Heart left ventricle (tissue), 16 donors: ENCODE results near the gene SQOR. TPM values are rescaled to one million over a fixed set of nuclear protein-coding genes. Genes with fewer than 3 reads are reported as not detected.
A peak's percentile ranks its signal among the peaks of the same experiment; 100 is the strongest.

Source experiments
- ATAC-seq, 4 donors: fragments of 200-7000 bp; cut with Tn5 transposase; one replicate each; pipeline ENCODE4 v1.9.1; 2020 to 2022; ENCODE audit warnings: moderate library complexity in 4 of 4, mild to moderate bottlenecking in 3 of 4, moderate number of reproducible peaks in 1 of 4
- DNase-seq, 5 donors: peaks; one replicate each; pipeline ENCODE4 v3.0.0-alpha.2; 2020
- H3K27ac ChIP-seq, 12 donors: fragments of 200-600 bp; sonication (generic) in 4 of 12; one replicate each; pipeline versions ENCODE4 v1.5.0 to v1.8.0; 2016 to 2022; ENCODE audit warnings: mild to moderate bottlenecking in 2 of 12
- H3K27me3 ChIP-seq, 9 donors: fragments of 200-600 bp; sonication (generic) in 2 of 9; one replicate each; pipeline versions ENCODE4 v1.5.1 to v1.8.0; 2016 to 2022; ENCODE audit warnings: mild to moderate bottlenecking in 3 of 9
- H3K36me3 ChIP-seq, 9 donors: fragments of 200-600 bp; sonication (generic) in 2 of 9; one replicate each; pipeline versions ENCODE4 v1.5.0 to v1.8.0; 2018 to 2022; ENCODE audit warnings: mild to moderate bottlenecking in 2 of 9
- H3K4me1 ChIP-seq, 12 donors: fragments of 200-600 bp; sonication (generic) in 4 of 12; one replicate each; pipeline versions ENCODE4 v1.5.0 to v1.8.0; 2016 to 2022; ENCODE audit warnings: mild to moderate bottlenecking in 3 of 12
- H3K4me3 ChIP-seq, 12 donors: fragments of 200-600 bp; sonication (generic) in 4 of 12; one replicate each; pipeline versions ENCODE4 v1.5.0 to v1.8.0; 2017 to 2022; ENCODE audit warnings: mild to moderate bottlenecking in 9 of 12, moderate library complexity in 4 of 12
- H3K9me3 ChIP-seq, 12 donors: fragments of 200-600 bp; sonication (generic) in 4 of 12; one replicate each; pipeline versions ENCODE4 v1.5.0 to v1.8.0; 2016 to 2022; ENCODE audit warnings: mild to moderate bottlenecking in 1 of 12
- POLR2A ChIP-seq, 2 donors: fragments of 450-650 bp; IDR thresholded peaks; one replicate each; pipeline ENCODE4 v1.6.1; 2017; ENCODE audit warnings: antibody characterized with exemption in 2 of 2, mild to moderate bottlenecking in 2 of 2, moderate library complexity in 2 of 2
- WGBS, 4 donors: extraction: QIAGEN DNeasy Blood & Tissue Kit in 2 of 4; methylation state at CpG; one replicate each; pipeline versions ENCODE4 v1.1.5 to v1.1.7; 2013 to 2018; 5-methylcytosine and 5-hydroxymethylcytosine counted together
- intact Hi-C, 10 donors: fragments of 100-400 bp; cut with DNase I; formaldehyde crosslinking; loops; one replicate each; pipeline versions ENCODE4 v1.11.1 to v1.14.2; 2022
- polyA plus RNA-seq, 2 donors: library from polyadenylated mRNA; stranded (reverse); fragments of 200-250 nt; gene quantifications; one replicate each; pipeline ENCODE4 v1.2.3, GENCODE V29; 2013
- total RNA-seq, 9 donors: library from RNA; depleted of rRNA in 2 of 9; stranded (reverse); fragments of >200 nt in 2 of 9; fragmentation: NEBNext Ultra II Directional in 3 of 9; extraction: Animal tissue kit (Norgen Biotek cat#: 25700) in 3 of 9; gene quantifications; one replicate each; pipeline versions ENCODE4 v1.1.0 to v1.2.4, GENCODE V29; 2016 to 2023
- TF ChIP-seq, protein P1 (sequence below), 12 donors: fragments of 200-600 bp; sonication (generic) in 4 of 12; IDR thresholded peaks; one replicate each; pipeline versions ENCODE4 v1.5.0 to v1.8.0; 2018 to 2022; ENCODE audit warnings: antibody characterized with exemption in 12 of 12, mild to moderate bottlenecking in 5 of 12
- donor health status: ischemic (EF 13 %, LVEDD 7.1; RV severe dilation, severe dysfunction).
- donor health status: healthy with polysubstance abuse.
- donor health status: DM: no; HTN: yes; CAD: no.
- donor health status: DM: no; HTN: no; CAD: no.
- donor health status: ischemic (EF 25% LVEDD 6.9; RV normal size, moderate dysfunction).
- donor health status: ischemic (EF 25% LVEDD 5.7; RV mildly dilated, moderate dysfunction).
- donor health status: healthy.
- donor health status: DM: yes; HTN: yes; CAD: no.
- donor health status: ischemic (EF 35%, LVEDD 5.7; RV mildly dilated, moderate dysfunction).
- donor health status: nonischemic (EF 11% LVEDD 7.7; RV severe dilation, severe dysfunction).
- donor health status: DM: yes; HTN: yes; CAD: no.
- donor health status: PGD.
- donor health status: ischemic (EF 29% LVEDD 5.4; RV normal size, mild dysfunction).
- donor health status: nonischemic (EF 23%, LVEDD 6.1; RV moderate dilation, normal function).

Gene SQOR
- total and polyA plus RNA-seq, 11 donors, result 9.5 to 60.9 (median 17.5) TPM

DNA sequence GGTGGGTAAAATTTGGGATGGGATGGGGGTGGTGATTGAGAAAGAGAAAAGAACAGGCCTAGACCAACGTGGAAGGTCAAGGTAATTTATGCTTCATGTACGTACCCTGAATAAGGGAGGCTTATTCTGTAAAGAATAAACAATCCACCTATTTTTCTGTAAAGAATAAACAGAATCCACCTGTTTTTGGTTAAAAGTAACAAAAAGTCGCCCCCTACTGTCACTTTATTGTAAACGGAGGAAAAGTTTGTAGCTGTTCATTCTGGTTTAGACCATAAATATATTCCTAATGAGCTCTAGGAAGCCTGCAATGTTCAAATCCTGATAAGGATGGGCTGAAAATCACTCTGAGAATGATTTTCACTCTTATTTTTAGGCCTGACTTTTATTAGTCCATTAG, 23.5 kb upstream of the SQOR start:
- no peak overlapping the region for H3K27ac ChIP-seq
- ATAC-seq (no peak), DNase-seq (no peak)
- H3K9me3 ChIP-seq, result no peaks in the 10 kb centered on the region
- 36 to 40% (median 39%) methylated on average over 4 of the region's 4 CpGs for WGBS, 4 donors
- TF ChIP-seq, protein P1, sequence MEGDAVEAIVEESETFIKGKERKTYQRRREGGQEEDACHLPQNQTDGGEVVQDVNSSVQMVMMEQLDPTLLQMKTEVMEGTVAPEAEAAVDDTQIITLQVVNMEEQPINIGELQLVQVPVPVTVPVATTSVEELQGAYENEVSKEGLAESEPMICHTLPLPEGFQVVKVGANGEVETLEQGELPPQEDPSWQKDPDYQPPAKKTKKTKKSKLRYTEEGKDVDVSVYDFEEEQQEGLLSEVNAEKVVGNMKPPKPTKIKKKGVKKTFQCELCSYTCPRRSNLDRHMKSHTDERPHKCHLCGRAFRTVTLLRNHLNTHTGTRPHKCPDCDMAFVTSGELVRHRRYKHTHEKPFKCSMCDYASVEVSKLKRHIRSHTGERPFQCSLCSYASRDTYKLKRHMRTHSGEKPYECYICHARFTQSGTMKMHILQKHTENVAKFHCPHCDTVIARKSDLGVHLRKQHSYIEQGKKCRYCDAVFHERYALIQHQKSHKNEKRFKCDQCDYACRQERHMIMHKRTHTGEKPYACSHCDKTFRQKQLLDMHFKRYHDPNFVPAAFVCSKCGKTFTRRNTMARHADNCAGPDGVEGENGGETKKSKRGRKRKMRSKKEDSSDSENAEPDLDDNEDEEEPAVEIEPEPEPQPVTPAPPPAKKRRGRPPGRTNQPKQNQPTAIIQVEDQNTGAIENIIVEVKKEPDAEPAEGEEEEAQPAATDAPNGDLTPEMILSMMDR (IDR thresholded peaks at IDR 0.05), result peak in 10 of 12 donors; percentile 13 to 47 (median 30)
- no peak for TF ChIP-seq POLR2A (IDR thresholded peaks at IDR 0.05)
- no peak overlapping the region for H3K4me3 ChIP-seq
- peaks cover 0 to 36% (median 17%) of the 10 kb centered on the region in 9 donors for H3K36me3 ChIP-seq
- intact Hi-C loops, result loop anchor here in 7 of 10 donors (2.0 to 10.0 kb wide), 7 partner anchors 87 to 449 kb away; partner anchors contain the start of gene SLC30A4 (in 3 of the 7)
- peaks cover 0 to 4% (median 0%) of the 10 kb centered on the region in 12 donors for H3K4me1 ChIP-seq
- H3K27me3 ChIP-seq, result no peaks in the 10 kb centered on the region

DNA sequence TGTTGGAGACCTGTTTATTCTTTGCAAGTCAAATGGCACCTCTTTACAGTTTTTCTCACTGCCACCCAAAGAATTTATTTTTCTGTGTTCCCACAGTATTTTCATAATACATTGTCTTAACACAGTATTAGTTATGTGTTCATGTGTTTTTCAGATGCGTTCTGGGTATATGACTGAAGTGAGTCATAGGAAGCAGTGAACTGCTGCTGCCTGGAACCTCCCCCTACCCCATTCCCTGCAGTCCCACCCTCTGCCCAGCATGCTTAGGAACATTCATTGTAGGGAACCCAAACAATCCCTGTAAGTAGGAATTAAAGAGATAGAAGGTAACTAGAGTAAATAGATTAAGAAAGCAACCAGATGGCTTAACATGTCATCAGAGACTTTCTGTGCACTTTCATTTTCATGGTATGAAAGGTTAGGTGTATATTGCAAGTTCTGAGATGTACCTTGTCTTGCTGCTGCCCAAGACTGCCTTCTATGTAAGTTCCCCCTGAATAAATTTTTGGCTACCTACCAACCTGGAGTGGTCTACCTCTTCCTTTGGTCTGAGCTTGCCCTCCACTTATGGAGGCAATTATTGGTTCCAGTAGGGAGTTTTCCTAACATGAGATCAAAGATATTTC, 21.9 kb upstream of the SQOR start:
- H3K27me3 ChIP-seq, result no peaks in the 10 kb centered on the region
- H3K36me3 ChIP-seq, result peaks cover 0 to 20% (median 6%) of the 10 kb centered on the region in 9 donors
- no peak overlapping the region for H3K4me3 ChIP-seq
- H3K9me3 ChIP-seq, result no peaks in the 10 kb centered on the region
- no peak for TF ChIP-seq POLR2A (IDR thresholded peaks at IDR 0.05)
- TF ChIP-seq, protein P1 (IDR thresholded peaks at IDR 0.05), result no peak
- H3K27ac ChIP-seq, result no peak overlapping the region
- ATAC-seq (no peak), DNase-seq (no peak)
- intact Hi-C loops, result loop anchor here in 7 of 10 donors (2.0 to 10.0 kb wide), 8 partner anchors 88 to 451 kb away; partner anchors contain the start of gene SLC30A4 (in 4 of the 7)
- 52 to 70% (median 62%) methylated on average over 1 of the region's 1 CpG for WGBS, 4 donors
- peaks cover 0 to 4% (median 0%) of the 10 kb centered on the region in 12 donors for H3K4me1 ChIP-seq

DNA sequence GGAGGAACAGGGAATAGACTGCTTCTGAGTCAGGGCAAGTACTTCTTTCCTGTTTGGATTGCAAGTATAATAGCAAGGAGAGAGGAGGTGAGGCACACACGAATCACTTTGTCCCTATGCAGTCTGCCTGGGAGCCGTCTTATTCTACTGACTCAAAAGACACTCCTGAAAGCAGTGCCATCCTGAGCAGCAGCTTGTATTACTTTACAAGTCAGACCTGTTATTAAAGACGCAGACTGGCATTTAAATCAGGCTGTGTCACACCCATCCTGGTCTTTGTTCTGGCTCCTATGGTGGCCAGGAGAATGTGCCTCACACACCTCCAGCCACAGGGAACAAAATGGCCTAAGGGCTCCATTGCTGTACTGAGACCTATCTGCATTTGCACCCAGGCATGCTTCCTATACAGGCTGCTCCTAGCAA, 17.9 kb upstream of the SQOR start:
- DNase-seq (no peak), ATAC-seq (no peak)
- Histone ChIP-seq H3K36me3 (no peaks in the 10 kb centered on the region), H3K9me3 (no peaks in the 10 kb centered on the region), H3K4me1 (peaks cover 0 to 4% (median 0%) of the 10 kb centered on the region in 12 donors), H3K27ac (no peak overlapping the region), H3K27me3 (no peaks in the 10 kb centered on the region), H3K4me3 (no peak overlapping the region)
- no peak for TF ChIP-seq POLR2A (IDR thresholded peaks at IDR 0.05)
- TF ChIP-seq, protein P1 (IDR thresholded peaks at IDR 0.05), result no peak
- intact Hi-C loops, result loop anchor here in 2 of 10 donors (10.0 kb wide), 2 partner anchors 92 to 452 kb away; partner anchors contain the start of gene SLC30A4 (in 1 of the 2)
- WGBS, 4 donors, result 73 to 88% (median 85%) methylated on average over 3 of the region's 3 CpGs

DNA sequence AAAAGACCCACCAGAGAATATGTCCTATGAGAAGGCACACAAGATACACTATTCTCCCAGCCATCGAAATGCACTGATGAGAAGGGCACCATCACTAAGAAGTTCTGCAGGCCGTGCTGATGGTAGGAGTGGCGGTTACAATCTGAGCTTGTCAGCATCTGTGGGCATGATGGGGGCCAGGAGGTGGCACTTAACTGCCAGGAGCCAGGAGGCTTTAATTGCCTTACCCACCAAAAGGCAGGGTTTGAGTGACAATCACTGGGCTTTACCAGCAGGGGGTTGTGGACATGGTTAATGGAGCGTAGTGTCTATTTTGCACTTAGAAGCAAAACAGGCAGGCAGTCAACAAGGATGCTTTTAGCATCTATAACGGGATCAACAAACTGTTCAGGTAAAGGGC, 16.0 kb upstream of the SQOR start:
- DNase-seq (no peak), ATAC-seq (no peak)
- Histone ChIP-seq H3K9me3 (peaks cover 0 to under 1% (median 0%) of the 10 kb centered on the region in 12 donors), H3K27ac (no peak overlapping the region), H3K27me3 (no peaks in the 10 kb centered on the region), H3K4me3 (no peak overlapping the region), H3K36me3 (no peaks in the 10 kb centered on the region), H3K4me1 (peaks cover 0 to 4% (median 0%) of the 10 kb centered on the region in 12 donors)
- intact Hi-C loops, result loop anchor here in 2 of 10 donors (10.0 kb wide), 2 partner anchors 94 to 454 kb away; partner anchors contain the start of gene SLC30A4 (in 1 of the 2)
- TF ChIP-seq POLR2A (IDR thresholded peaks at IDR 0.05), result no peak
- TF ChIP-seq, protein P1 (IDR thresholded peaks at IDR 0.05), result no peak
- WGBS, 4 donors, result 84 to 89% (median 87%) methylated on average over 5 of the region's 5 CpGs
